SK-N-SH (cell line): ENCODE measurements around the gene RECK. TPM values are rescaled to one million over a fixed set of nuclear protein-coding genes. Genes with fewer than 3 reads are reported as not detected.

Source experiments
- CTCF ChIA-PET: fragments of 300-600, 350-600 bp; formaldehyde crosslinking; extraction: SDS; loops from one replicate; lab custom pipeline; 2021; lab: Yijun Ruan, JAX
- POLR2A ChIA-PET: fragments of 350-600 bp; sonication (Branson Sonifier 250); formaldehyde crosslinking; extraction: SDS; loops from one replicate; lab custom pipeline; 2020; ENCODE audit warnings: antibody characterized with exemption, inconsistent platforms; lab: Yijun Ruan, JAX
- DNase-seq: peaks from one replicate; pipeline ENCODE4 v3.0.0; 2012
- H2AFZ ChIP-seq: fragments of 200-600 bp; sonication (generic); 2 replicates; pipeline ENCODE4 v1.8.1; 2016; ENCODE audit warnings: antibody characterized with exemption, mild to moderate bottlenecking, low read depth
- H3F3A ChIP-seq: fragments of 200-600 bp; sonication (generic); replicated peaks from 2 replicates; pipeline ENCODE3; 2016; ENCODE audit warnings: antibody characterized with exemption, mild to moderate bottlenecking; ENCODE audit not compliant: insufficient read depth
- H3K27ac ChIP-seq, 2 experiments: fragments of 200-500 bp in 1 of 2; fragments of 200-600 bp in 1 of 2; sonication (Bioruptor generic) in 1 of 2; sonication (generic), shearing (Covaris generic) in 1 of 2; 2 replicates each; pipeline versions ENCODE4 v1.5.1 to v1.6.1; 2014 to 2016; ENCODE audit warnings: low read depth in 2 of 2, inconsistent platforms in 1 of 2, low read length in 1 of 2, mild to moderate bottlenecking in 1 of 2, mixed read lengths in 1 of 2
- H3K27me3 ChIP-seq: fragments of 200-600 bp; sonication (generic), shearing (Covaris generic); 2 replicates; pipeline ENCODE4 v1.6.1; 2016; ENCODE audit warnings: mixed run types; ENCODE audit not compliant: insufficient read depth
- H3K36me3 ChIP-seq, 2 experiments: fragments of 200-500 bp in 1 of 2; fragments of 200-600 bp in 1 of 2; sonication (Bioruptor generic) in 1 of 2; sonication (generic) in 1 of 2; replicated peaks in 1 of 2; 2 replicates each; pipeline versions ENCODE3 to v1.5.1; 2014 to 2016; ENCODE audit warnings: low read length in 1 of 2, mild to moderate bottlenecking in 1 of 2; ENCODE audit not compliant: insufficient read depth in 2 of 2, control insufficient read depth in 1 of 2
- H3K4me1 ChIP-seq, 2 experiments: fragments of 200-500 bp in 1 of 2; fragments of 200-600 bp in 1 of 2; sonication (Bioruptor generic) in 1 of 2; sonication (generic), shearing (Covaris generic) in 1 of 2; 2 replicates each; pipeline versions ENCODE4 v1.5.1 to v1.6.1; 2014 to 2016; ENCODE audit warnings: low read depth in 1 of 2, low read length in 1 of 2, mixed run types in 1 of 2; ENCODE audit not compliant: insufficient read depth in 2 of 2, control insufficient read depth in 1 of 2
- H3K4me2 ChIP-seq: fragments of 200-600 bp; sonication (generic), shearing (Covaris generic); 2 replicates; pipeline ENCODE4 v1.6.1; 2017; ENCODE audit warnings: mixed run types
- H3K4me3 ChIP-seq, 2 experiments: fragments of 200-500 bp in 1 of 2; fragments of 200-600 bp in 1 of 2; sonication (Bioruptor generic) in 1 of 2; sonication (generic), shearing (Covaris generic) in 1 of 2; 2 replicates each; pipeline versions ENCODE4 v1.5.1 to v1.8.1; 2014 to 2016; ENCODE audit warnings: low read depth in 2 of 2, inconsistent platforms in 1 of 2, low read length in 1 of 2, mild to moderate bottlenecking in 1 of 2, mixed read lengths in 1 of 2, moderate library complexity in 1 of 2
- H3K79me2 ChIP-seq: fragments of 200-600 bp; sonication (generic); 2 replicates; pipeline ENCODE4 v1.8.1; 2017; ENCODE audit warnings: mild to moderate bottlenecking; ENCODE audit not compliant: insufficient read depth
- H3K9ac ChIP-seq: fragments of 200-600 bp; sonication (generic); 2 replicates; pipeline ENCODE4 v1.6.1; 2017; ENCODE audit warnings: mixed run types
- H3K9me2 ChIP-seq: fragments of 200-600 bp; sonication (generic); 2 replicates; pipeline ENCODE4 v1.6.1; 2017; ENCODE audit warnings: mixed run types
- H3K9me3 ChIP-seq: fragments of 200-600 bp; sonication (generic); 2 replicates; pipeline ENCODE4 v1.6.1; 2017; ENCODE audit warnings: mixed run types, mild to moderate bottlenecking, moderate library complexity
- H4K20me1 ChIP-seq: fragments of 200-600 bp; sonication (generic); 2 replicates; pipeline ENCODE4 v1.6.1; 2017; ENCODE audit warnings: mild to moderate bottlenecking, mixed run types; ENCODE audit not compliant: insufficient read depth
- ELF1 ChIP-seq: IDR thresholded peaks from 2 replicates; pipeline ENCODE4 v1.4.0; 2012
- EP300 ChIP-seq, 2 experiments: IDR thresholded peaks; 2 replicates each; pipeline versions ENCODE4 v1.4.0 to v1.6.1; 2012; ENCODE audit warnings: borderline replicate concordance in 1 of 2, low read depth in 1 of 2, low read length in 1 of 2
- FOSL2 ChIP-seq: IDR thresholded peaks from 2 replicates; pipeline ENCODE4 v1.4.0; 2012; ENCODE audit warnings: low read depth, mild to moderate bottlenecking, moderate library complexity, borderline replicate concordance
- FOXJ3 ChIP-seq: sonication (generic); formaldehyde crosslinking; IDR thresholded peaks from 2 replicates; pipeline ENCODE4 v1.5.1; 2020; ENCODE audit warnings: mild to moderate bottlenecking, missing genetic modification reagents
- GATA2 ChIP-seq: sonication (generic); formaldehyde crosslinking; IDR thresholded peaks from 2 replicates; pipeline ENCODE4 v1.5.0; 2020; ENCODE audit warnings: mild to moderate bottlenecking, missing genetic modification reagents
- JUND ChIP-seq: IDR thresholded peaks from 2 replicates; pipeline ENCODE4 v1.4.0; 2012
- MAX ChIP-seq: IDR thresholded peaks from 2 replicates; pipeline ENCODE4 v1.4.0; 2012; ENCODE audit warnings: low read depth
- MEF2A ChIP-seq: IDR thresholded peaks from 2 replicates; pipeline ENCODE4 v1.4.0; 2012; ENCODE audit warnings: low read depth, borderline replicate concordance
- MXI1 ChIP-seq: IDR thresholded peaks from 2 replicates; pipeline ENCODE4 v1.6.1; 2012; ENCODE audit warnings: mild to moderate bottlenecking, low read depth, low read length, improper control_type of control experiment
- NFIC ChIP-seq: IDR thresholded peaks from 2 replicates; pipeline ENCODE4 v1.4.0; 2012; ENCODE audit warnings: borderline replicate concordance
- RFX5 ChIP-seq: IDR thresholded peaks from 2 replicates; pipeline ENCODE4 v1.6.1; 2012; ENCODE audit warnings: mild to moderate bottlenecking, improper control_type of control experiment, low read length
- RXRA ChIP-seq: IDR thresholded peaks from 2 replicates; pipeline ENCODE4 v1.4.0; 2012; ENCODE audit warnings: low read depth, mild to moderate bottlenecking, borderline replicate concordance
- SIN3A ChIP-seq: IDR thresholded peaks from 2 replicates; pipeline ENCODE4 v1.6.1; 2012; ENCODE audit warnings: low read depth, mild to moderate bottlenecking, low read length, moderate library complexity, borderline replicate concordance
- TCF12 ChIP-seq: IDR thresholded peaks from 2 replicates; pipeline ENCODE4 v1.4.0; 2012
- TEAD4 ChIP-seq: IDR thresholded peaks from 2 replicates; pipeline ENCODE4 v1.4.0; 2012; ENCODE audit warnings: mild to moderate bottlenecking, borderline replicate concordance; ENCODE audit not compliant: insufficient read depth
- WGBS: methylation state at CpG from one replicate; pipeline ENCODE4 v1.1.6; 2017; ENCODE audit warnings: low lambda C conversion rate; 5-methylcytosine and 5-hydroxymethylcytosine counted together
- polyA plus RNA-seq, 3 experiments: library from polyadenylated mRNA; depleted of rRNA; stranded (reverse); fragments of >200 nt; gene quantifications; 2 replicates each; pipeline ENCODE4 v1.2.3, GENCODE V29; 2012
- TF ChIP-seq, protein P1 (sequence below): IDR thresholded peaks from 2 replicates; pipeline ENCODE4 v1.6.1; 2012; ENCODE audit warnings: mild to moderate bottlenecking, low read depth, low read length, moderate library complexity
- TF ChIP-seq, protein P2 (sequence below): fragments of 200-600 bp; sonication (generic); IDR thresholded peaks from 2 replicates; pipeline ENCODE4 v1.6.1; 2017; ENCODE audit warnings: antibody characterized with exemption, mild to moderate bottlenecking, moderate library complexity

RECK gene
- polyA plus RNA-seq, 1 of the 3 experiments (the other 2 are of a cell fraction): 22.8 TPM

- TF ChIP-seq MAX (no peak), SIN3A (no peak), JUND (peak; percentile 39; the same call in 1 of the 2 replicates), RFX5 (no peak), MEF2A (no peak), ELF1 (no peak), MXI1 (no peak)
- TF ChIP-seq, protein P1, sequence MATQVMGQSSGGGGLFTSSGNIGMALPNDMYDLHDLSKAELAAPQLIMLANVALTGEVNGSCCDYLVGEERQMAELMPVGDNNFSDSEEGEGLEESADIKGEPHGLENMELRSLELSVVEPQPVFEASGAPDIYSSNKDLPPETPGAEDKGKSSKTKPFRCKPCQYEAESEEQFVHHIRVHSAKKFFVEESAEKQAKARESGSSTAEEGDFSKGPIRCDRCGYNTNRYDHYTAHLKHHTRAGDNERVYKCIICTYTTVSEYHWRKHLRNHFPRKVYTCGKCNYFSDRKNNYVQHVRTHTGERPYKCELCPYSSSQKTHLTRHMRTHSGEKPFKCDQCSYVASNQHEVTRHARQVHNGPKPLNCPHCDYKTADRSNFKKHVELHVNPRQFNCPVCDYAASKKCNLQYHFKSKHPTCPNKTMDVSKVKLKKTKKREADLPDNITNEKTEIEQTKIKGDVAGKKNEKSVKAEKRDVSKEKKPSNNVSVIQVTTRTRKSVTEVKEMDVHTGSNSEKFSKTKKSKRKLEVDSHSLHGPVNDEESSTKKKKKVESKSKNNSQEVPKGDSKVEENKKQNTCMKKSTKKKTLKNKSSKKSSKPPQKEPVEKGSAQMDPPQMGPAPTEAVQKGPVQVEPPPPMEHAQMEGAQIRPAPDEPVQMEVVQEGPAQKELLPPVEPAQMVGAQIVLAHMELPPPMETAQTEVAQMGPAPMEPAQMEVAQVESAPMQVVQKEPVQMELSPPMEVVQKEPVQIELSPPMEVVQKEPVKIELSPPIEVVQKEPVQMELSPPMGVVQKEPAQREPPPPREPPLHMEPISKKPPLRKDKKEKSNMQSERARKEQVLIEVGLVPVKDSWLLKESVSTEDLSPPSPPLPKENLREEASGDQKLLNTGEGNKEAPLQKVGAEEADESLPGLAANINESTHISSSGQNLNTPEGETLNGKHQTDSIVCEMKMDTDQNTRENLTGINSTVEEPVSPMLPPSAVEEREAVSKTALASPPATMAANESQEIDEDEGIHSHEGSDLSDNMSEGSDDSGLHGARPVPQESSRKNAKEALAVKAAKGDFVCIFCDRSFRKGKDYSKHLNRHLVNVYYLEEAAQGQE: no peak
Observed at GRCh38 chr9:36102742-36103495, 66.2 kb downstream of the RECK start (continued).

- TF ChIP-seq RXRA: no peak
- TF ChIP-seq JUND: no peak
- TF ChIP-seq NFIC: no peak
- TF ChIP-seq FOSL2: no peak
- no peak for TF ChIP-seq GATA2
- no peak for TF ChIP-seq MEF2A
- TF ChIP-seq, protein P1: no peak
- no peak for TF ChIP-seq TCF12
- TF ChIP-seq FOXJ3 (CRISPR knock-in tag): no peak
- TF ChIP-seq, protein P2, sequence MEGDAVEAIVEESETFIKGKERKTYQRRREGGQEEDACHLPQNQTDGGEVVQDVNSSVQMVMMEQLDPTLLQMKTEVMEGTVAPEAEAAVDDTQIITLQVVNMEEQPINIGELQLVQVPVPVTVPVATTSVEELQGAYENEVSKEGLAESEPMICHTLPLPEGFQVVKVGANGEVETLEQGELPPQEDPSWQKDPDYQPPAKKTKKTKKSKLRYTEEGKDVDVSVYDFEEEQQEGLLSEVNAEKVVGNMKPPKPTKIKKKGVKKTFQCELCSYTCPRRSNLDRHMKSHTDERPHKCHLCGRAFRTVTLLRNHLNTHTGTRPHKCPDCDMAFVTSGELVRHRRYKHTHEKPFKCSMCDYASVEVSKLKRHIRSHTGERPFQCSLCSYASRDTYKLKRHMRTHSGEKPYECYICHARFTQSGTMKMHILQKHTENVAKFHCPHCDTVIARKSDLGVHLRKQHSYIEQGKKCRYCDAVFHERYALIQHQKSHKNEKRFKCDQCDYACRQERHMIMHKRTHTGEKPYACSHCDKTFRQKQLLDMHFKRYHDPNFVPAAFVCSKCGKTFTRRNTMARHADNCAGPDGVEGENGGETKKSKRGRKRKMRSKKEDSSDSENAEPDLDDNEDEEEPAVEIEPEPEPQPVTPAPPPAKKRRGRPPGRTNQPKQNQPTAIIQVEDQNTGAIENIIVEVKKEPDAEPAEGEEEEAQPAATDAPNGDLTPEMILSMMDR: no peak
- no peak for TF ChIP-seq RFX5
- no peak for TF ChIP-seq EP300 (IDR thresholded peaks at IDR 0.05; ENCODE audit: borderline replicate concordance in 1 of 2, low read depth in 1 of 2, low read length in 1 of 2)
- TF ChIP-seq TEAD4: no peak
- WGBS: 81% methylated on average over 2 of the region's 2 CpGs
- CTCF ChIA-PET: interaction anchor here (1.0 to 4.8 kb wide), 4 partner anchors 9 to 154 kb away, joined by 3 to 27 read pairs (median 3); no protein-coding TSS in a partner anchor
- Histone ChIP-seq H3K9me2 (no peaks in the 10 kb centered on the region), H3K36me3 (peaks cover 22 to 52% of the 10 kb centered on the region in 2 experiments), H3K9ac (no peak overlapping the region), H3K27ac (no peak overlapping the region), H3F3A (peaks cover 22% of the 10 kb centered on the region), H3K79me2 (no peaks in the 10 kb centered on the region), H3K4me2 (no peak overlapping the region), H3K4me3 (no peak overlapping the region), H3K4me1 (peaks cover 5 to 7% of the 10 kb centered on the region in 2 experiments; a peak in 3 of 4 replicates), H2AFZ (no peak overlapping the region), H4K20me1 (no peaks in the 10 kb centered on the region), H3K27me3 (no peaks in the 10 kb centered on the region), H3K9me3 (no peaks in the 10 kb centered on the region)
- POLR2A ChIA-PET: no interaction called here
- DNase-seq: no peak
Observed at GRCh38 chr9:36109071-36109470, 72.4 kb downstream of the RECK start.
